Measurements from ENCODE around the gene POMGNT1.

DNA sequence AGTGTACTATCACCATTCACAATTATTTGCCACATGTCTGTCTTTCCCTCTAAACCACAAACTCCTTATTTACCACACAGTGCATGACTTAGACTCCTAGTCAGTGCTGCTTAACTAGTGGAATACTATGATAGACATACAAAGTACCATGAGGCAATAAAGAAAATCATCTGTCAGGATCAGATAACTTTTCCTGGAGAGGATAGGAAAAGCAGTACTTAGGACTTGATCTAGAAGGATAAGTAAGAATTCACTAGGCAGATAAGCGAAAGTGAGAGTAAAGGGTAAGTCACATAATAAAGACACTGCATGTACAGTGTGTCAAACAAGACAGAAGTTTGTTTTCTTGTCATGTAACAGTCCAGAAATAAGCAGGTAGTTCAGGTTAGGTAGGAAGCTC, 44.5 kb downstream of the POMGNT1 start:
- TF ChIP-seq GPN1 (CRISPR knock-in tag; IDR thresholded peaks at IDR 0.05; ENCODE audit: borderline replicate concordance) (no peak), POLR2A (IDR thresholded peaks at IDR 0.05; ENCODE audit: insufficient read depth in 1 of 2, low read depth in 2 of 2, low read length in 2 of 2) (no peak), ATF7 (IDR thresholded peaks at IDR 0.05) (no peak), ATF7 (CRISPR knock-in tag; IDR thresholded peaks at IDR 0.05) (no peak), FOXK1 (CRISPR knock-in tag; IDR thresholded peaks at IDR 0.05; ENCODE audit: borderline replicate concordance, low read depth) (no peak), GABPA (IDR thresholded peaks at IDR 0.05; ENCODE audit: low read depth, low read length) (no peak), GABPA (CRISPR knock-in tag; IDR thresholded peaks at IDR 0.05; ENCODE audit: low read depth) (no peak)
- TF ChIP-seq, protein P1, sequence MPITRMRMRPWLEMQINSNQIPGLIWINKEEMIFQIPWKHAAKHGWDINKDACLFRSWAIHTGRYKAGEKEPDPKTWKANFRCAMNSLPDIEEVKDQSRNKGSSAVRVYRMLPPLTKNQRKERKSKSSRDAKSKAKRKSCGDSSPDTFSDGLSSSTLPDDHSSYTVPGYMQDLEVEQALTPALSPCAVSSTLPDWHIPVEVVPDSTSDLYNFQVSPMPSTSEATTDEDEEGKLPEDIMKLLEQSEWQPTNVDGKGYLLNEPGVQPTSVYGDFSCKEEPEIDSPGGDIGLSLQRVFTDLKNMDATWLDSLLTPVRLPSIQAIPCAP (CRISPR knock-in tag; IDR thresholded peaks at IDR 0.05; ENCODE audit: low read depth) = no peak
- TF ChIP-seq, protein P2, sequence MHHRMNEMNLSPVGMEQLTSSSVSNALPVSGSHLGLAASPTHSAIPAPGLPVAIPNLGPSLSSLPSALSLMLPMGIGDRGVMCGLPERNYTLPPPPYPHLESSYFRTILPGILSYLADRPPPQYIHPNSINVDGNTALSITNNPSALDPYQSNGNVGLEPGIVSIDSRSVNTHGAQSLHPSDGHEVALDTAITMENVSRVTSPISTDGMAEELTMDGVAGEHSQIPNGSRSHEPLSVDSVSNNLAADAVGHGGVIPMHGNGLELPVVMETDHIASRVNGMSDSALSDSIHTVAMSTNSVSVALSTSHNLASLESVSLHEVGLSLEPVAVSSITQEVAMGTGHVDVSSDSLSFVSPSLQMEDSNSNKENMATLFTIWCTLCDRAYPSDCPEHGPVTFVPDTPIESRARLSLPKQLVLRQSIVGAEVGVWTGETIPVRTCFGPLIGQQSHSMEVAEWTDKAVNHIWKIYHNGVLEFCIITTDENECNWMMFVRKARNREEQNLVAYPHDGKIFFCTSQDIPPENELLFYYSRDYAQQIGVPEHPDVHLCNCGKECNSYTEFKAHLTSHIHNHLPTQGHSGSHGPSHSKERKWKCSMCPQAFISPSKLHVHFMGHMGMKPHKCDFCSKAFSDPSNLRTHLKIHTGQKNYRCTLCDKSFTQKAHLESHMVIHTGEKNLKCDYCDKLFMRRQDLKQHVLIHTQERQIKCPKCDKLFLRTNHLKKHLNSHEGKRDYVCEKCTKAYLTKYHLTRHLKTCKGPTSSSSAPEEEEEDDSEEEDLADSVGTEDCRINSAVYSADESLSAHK (CRISPR knock-in tag; IDR thresholded peaks at IDR 0.05; ENCODE audit: borderline replicate concordance) = no peak

Measured in HepG2 (cell line).